GM21447 (cell line): ENCODE measurements around the gene IFI16.
"Not testable (repeated sequence)": the region's sequence is repeated elsewhere in the genome, so short reads cannot be mapped to it uniquely, and the experiment has no call there.

Experiments
- ATAC-seq: cut with Tn5 transposase; IDR thresholded peaks from one replicate; pipeline ENCODE4 v1.9.1; 2021; ENCODE audit not compliant: unreplicated experiment

IFI16 gene

DNA sequence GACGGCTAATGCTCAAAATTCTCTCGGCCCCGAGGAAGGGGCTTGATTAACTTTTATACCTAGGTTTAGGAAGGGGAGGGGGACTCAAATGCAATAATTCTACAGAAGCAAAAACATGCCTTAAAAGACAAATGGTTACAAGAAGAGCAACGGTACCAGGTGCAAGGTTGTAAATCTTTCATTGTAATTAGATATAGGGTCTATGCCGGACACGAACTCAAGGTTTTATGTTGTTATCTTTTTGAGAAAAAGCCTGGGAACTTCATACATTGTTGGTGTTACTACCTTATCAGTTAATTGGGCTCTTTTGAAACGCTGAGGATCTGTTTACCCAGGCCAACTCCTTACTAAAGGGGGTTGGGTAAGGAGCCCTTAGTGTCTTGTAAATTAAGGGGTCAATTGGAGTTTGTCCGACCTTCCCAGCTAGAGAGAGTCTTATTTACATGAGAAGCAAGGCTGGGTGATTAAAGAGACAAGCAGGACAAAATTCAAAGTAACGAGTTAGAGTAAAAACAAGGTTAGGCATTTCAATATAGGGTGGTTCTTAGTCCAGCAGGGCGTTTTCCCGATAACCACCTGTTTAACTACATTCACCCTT, 3.4 kb upstream of the IFI16 start:
- ATAC-seq: not testable (repeated sequence)

DNA sequence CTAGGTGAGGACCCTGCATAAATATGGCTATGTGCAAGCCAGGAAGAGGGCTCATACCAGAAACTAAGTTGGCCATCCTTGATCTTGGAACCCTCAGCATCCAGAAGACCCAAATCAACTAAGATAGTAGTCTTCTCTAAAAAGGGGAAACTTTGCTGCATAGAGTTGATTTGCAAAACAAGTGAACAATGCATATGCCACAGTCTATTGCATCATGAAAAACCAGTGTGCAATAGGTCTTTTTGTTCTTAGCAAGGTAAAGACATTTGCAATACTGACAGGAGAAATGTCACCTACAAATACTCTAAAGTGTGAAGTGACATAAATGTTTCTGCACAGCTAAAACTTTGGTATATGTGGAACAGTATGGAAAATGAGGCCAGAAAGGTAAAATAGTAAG, 2.0 kb upstream of the IFI16 start:
- no peak for ATAC-seq

DNA sequence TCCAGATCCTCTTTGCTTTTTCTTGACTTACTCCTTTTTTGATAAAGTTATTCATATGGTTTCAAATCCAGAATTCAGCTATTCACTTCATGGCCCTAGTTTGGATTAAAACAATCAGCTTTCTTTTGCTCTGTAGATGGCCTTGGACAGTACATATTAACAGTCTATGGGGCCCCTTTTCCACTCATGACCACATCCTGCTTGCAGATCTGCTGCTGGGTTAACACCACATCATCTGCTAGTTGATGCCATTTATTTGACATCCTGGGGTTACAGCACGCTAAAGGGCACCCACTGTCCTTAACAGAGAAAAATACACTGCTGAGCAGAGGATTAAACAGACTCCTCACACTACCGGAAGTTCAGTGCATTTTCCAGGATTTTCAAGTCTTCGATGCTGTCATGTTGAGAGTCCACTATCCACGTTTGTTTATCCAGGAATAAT, 941 bp upstream of the IFI16 start:
- peak; percentile 77 for ATAC-seq

DNA sequence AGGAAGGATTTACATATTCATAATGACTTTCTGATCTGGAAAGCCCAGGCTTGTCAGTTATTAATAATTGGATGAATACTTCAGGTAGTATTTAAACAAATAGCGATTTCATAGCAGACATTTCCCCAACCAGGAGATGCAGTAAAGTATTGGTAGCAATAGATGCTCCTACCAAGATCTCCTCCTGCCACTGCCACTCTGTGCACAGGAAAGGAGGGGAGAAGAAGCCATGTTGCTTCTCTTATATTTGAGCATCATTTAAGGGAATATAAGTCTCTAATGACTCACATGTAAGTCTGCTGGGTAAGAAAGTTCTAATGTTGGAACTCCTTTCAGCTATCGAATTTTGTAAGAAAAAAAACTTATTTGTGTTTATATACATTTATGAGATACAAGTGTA, 420 bp upstream of the IFI16 start:
- ATAC-seq: no peak

- ATAC-seq: no peak
These were observed 684 bp downstream of the IFI16 start for GRCh38 chr1:159010391-159010790.

- not testable (repeated sequence) for ATAC-seq
These were observed 1.3 kb downstream of the IFI16 start for GRCh38 chr1:159011001-159011400.

DNA sequence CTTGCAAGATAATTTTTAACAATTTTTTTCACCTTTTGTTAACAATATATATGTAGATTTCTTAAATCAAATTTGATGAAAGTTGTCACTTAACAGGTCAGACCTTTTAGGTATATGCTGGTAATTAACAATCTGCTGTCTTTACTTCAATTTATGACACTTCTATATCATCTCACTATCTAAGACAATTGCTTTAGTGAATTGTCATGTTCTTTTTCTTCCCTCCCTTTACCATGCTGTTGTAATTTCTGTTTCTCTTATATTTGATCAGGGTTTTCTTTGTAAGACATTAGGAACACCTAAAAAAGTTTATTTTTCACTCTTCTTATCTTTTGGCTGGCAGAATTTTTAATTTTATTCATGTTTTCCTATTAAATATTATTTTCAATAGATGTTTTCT, 2.0 kb downstream of the IFI16 start:
- no peak for ATAC-seq

- ATAC-seq: peak; percentile 29
These were observed 2.8 kb downstream of the IFI16 start for GRCh38 chr1:159012495-159012894.

DNA sequence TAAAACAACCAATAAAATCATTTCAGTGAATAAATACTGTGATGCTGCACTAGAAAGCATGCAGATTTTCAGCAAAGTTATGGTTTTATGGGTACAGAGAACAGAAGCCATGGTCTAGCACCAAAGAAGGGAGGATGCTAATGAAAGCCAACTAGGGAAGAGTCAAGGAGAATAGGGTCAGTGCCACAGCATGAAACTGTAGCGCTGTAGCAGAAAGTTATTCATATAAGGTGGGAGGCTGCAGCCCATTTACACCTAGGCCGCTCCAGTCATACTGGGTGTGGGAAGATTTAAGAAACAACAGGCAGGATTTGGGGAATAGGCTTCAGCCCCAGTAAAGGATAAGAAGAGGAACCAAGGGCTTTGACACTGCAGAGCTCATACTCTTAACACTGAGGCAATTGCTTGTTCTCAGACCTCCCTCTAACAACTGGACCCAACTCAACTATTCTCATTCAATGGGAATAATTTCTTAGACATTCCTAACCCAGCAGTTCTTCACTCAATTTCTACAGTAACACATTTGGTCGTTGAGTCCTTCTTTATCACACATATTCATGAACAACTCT, 4.4 kb downstream of the IFI16 start:
- ATAC-seq: no peak

GRCh38 chr1:159014851-159015250, 5.1 kb downstream of the IFI16 start:
- no peak for ATAC-seq

DNA sequence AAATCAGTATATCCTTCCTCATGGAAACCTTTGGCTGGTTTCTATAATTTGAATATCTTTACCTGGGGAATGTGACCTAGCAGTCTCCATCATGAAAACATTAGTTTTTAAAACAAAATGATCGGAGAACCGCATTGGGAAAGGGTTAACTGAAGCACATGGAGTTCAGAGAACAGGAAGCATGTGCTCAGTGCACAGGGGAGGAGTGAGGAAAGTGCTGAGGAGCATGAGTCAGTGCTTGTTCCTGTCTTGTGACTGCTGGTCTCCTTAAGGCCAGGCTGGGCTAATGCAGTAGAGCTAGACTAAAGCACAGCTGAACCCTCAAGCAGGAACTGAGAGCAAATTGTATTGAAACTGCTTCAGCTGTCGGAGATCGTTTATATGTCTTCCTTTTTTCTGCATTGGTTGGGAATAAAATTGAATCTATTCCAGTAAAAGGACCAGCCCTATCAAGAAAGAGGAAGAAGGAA, 5.8 kb downstream of the IFI16 start:
- ATAC-seq: peak; percentile 93

DNA sequence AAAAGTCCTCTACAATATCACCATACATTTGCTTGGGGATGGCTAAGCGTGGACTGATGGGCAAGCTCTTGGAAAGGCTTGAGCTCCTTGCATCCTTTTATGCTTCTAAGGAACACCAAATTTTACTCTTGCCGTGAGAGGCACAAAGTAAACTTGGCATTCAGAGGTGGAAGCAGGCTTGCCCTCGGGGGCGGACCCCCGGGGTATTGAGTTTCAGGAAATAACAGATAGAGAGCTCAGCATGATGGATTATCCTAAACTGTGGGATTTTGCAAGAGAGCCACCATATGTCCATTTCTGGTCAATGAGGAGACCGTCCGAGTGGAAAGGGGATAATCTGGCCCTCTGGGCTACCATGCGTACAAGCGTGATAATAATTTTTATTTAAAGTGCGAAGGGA, 14.0 kb downstream of the IFI16 start:
- ATAC-seq: no peak

DNA sequence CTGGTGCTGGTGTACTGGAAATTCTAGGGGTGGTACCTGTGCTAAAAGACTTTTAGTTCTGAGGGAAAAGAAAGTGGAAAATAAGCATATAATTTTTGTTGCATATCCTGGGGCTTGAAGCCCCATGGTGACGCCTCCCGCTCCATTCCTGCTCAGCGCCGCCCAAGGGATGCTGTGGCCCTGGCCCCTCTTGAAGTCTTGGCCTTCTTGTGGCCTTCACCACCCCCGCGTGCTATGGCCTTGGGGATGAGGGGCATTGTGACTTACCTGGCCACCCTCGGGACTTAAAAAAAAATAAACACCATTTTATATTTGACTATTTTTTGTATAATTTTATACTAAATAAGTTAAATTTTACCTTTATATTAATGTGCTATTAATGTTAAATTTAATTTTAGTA, 15.3 kb downstream of the IFI16 start:
- ATAC-seq: no peak

DNA sequence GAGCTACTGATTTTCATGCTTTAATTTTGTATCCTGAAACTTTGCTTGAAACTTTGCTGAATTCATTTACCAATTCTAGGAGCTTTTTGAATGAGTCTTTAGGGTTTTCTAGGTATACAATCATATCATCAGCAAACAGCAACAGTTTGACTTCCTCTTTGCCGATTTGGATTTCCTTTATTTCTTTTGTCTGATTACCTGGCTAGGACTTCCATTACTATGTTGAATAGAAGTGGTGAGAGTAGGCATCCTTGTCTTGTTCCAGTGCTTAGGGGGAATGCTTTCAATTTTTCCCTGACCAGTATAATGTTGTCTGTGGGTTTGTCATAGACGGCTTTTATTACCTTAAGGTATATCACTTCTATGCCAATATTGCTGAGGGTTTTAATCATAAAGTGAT, 17.1 kb downstream of the IFI16 start:
- ATAC-seq: not testable (repeated sequence)

- no peak for ATAC-seq
These were observed 20.6 kb downstream of the IFI16 start for GRCh38 chr1:159030311-159030710.

GRCh38 chr1:159030877-159031447, 21.3 kb downstream of the IFI16 start:
- no peak for ATAC-seq

- no peak for ATAC-seq
These were observed 30.5 kb downstream of the IFI16 start for GRCh38 chr1:159040206-159040605.

GRCh38 chr1:159040893-159041724, 31.4 kb downstream of the IFI16 start:
- no peak for ATAC-seq

- ATAC-seq: not testable (repeated sequence)
These were observed 36.8 kb downstream of the IFI16 start for GRCh38 chr1:159046486-159046885.

DNA sequence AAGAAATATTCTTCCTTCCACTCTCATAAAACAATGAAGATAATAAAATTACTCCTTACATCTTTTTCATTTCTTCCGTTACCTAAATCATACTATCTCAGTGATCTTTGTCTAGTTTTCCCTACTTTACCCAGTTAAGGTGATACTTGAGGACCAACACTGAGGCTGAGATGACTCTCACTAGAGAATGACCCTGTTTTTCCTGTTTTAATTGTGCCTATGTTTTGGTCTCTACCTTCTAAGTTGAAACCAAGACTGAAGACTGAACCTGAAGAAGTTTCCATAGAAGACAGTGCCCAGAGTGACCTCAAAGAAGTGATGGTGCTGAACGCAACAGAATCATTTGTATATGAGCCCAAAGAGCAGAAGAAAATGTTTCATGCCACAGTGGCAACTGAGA, 41.7 kb downstream of the IFI16 start:
- no peak for ATAC-seq

GRCh38 chr1:159054427-159054826, 44.7 kb downstream of the IFI16 start:
- no peak for ATAC-seq

- no peak for ATAC-seq
These were observed 45.5 kb downstream of the IFI16 start for GRCh38 chr1:159055181-159055641.
